DND-41 (cell line): Measurements from ENCODE around the gene ERCC2.
"Not testable (repeated sequence)": the region's sequence is repeated elsewhere in the genome, so short reads cannot be mapped to it uniquely, and the experiment has no call there.

Experiments
- CTCF ChIP-seq: IDR thresholded peaks from 2 replicates; pipeline ENCODE4 v1.5.1; 2012; ENCODE audit warnings: borderline replicate concordance, low read length, moderate library complexity, mild to moderate bottlenecking; ENCODE audit not compliant: poor library complexity, severe bottlenecking; ENCODE audit errors: extremely low read depth
- EZH2 ChIP-seq: IDR thresholded peaks from 3 replicates; pipeline ENCODE4 v1.6.1; 2012; ENCODE audit warnings: borderline replicate concordance, low read depth, mild to moderate bottlenecking, moderate library complexity, low read length, inconsistent platforms; ENCODE audit not compliant: severe bottlenecking

GRCh38 chr19:45334881-45335280 lies 35.5 kb downstream of the ERCC2 start:
- not testable (repeated sequence) for TF ChIP-seq CTCF, EZH2
